GM23338 (cell line): Measurements from ENCODE around the gene SHROOM2. TPM values are rescaled to one million over a fixed set of nuclear protein-coding genes. Genes with fewer than 3 reads are reported as not detected.

ENCODE experiments used
- ATAC-seq: fragments of 200-7000 bp; cut with Tn5 transposase; 3 replicates; pipeline ENCODE4 v1.9.1; 2020
- DNase-seq: peaks from one replicate; pipeline ENCODE4 v3.0.0-alpha.2; 2015; ENCODE audit warnings: low spot score
- H2AFZ ChIP-seq: fragments of 200-600 bp; sonication (generic); 2 replicates; pipeline ENCODE4 v1.8.0; 2016; ENCODE audit warnings: antibody characterized with exemption, mild to moderate bottlenecking, moderate library complexity
- H3F3A ChIP-seq: fragments of 200-600 bp; sonication (generic); replicated peaks from 2 replicates; pipeline ENCODE4 v1.8.0; 2017; ENCODE audit warnings: antibody characterized with exemption, mixed run types, low read depth
- H3K27ac ChIP-seq: fragments of 200-600 bp; sonication (generic); 2 replicates; pipeline ENCODE4 v1.6.1; 2016; ENCODE audit warnings: low read depth
- H3K27me3 ChIP-seq: fragments of 200-600 bp; sonication (generic); 2 replicates; pipeline ENCODE4 v1.8.0; 2016; ENCODE audit warnings: mild to moderate bottlenecking, mixed run types, moderate library complexity; ENCODE audit not compliant: insufficient read depth
- H3K36me3 ChIP-seq: fragments of 200-600 bp; sonication (generic); 2 replicates; pipeline ENCODE4 v1.8.0; 2016; ENCODE audit warnings: mild to moderate bottlenecking; ENCODE audit not compliant: insufficient read depth
- H3K4me1 ChIP-seq: fragments of 200-600 bp; sonication (generic); 2 replicates; pipeline ENCODE4 v1.8.0; 2016; ENCODE audit warnings: mild to moderate bottlenecking, moderate library complexity; ENCODE audit not compliant: insufficient read depth
- H3K4me2 ChIP-seq: fragments of 200-600 bp; sonication (generic); 2 replicates; pipeline ENCODE4 v1.7.1; 2017; ENCODE audit warnings: mixed run types
- H3K4me3 ChIP-seq: fragments of 200-600 bp; sonication (generic); 2 replicates; pipeline ENCODE4 v1.6.1; 2016; ENCODE audit warnings: mixed run types
- H3K79me2 ChIP-seq: fragments of 200-600 bp; sonication (generic); replicated peaks from 2 replicates; pipeline ENCODE4 v1.8.0; 2017; ENCODE audit warnings: mild to moderate bottlenecking; ENCODE audit not compliant: insufficient read depth
- H3K9me2 ChIP-seq: fragments of 200-600 bp; sonication (generic); 2 replicates; pipeline ENCODE4 v1.8.0; 2017; ENCODE audit not compliant: insufficient read depth
- H4K20me1 ChIP-seq: fragments of 200-600 bp; sonication (generic); replicated peaks from 2 replicates; pipeline ENCODE4 v1.8.0; 2017; ENCODE audit warnings: mild to moderate bottlenecking; ENCODE audit not compliant: insufficient read depth
- H3K27ac Mint-ChIP-seq: 2 replicates; pipeline ENCODE4 v1.8.0; 2020; ENCODE audit warnings: inconsistent platforms, mild to moderate bottlenecking, moderate library complexity, mixed read lengths
- H3K27me3 Mint-ChIP-seq: 3 replicates; pipeline ENCODE4 v1.8.0; 2022; ENCODE audit warnings: low read depth, mild to moderate bottlenecking, moderate library complexity, mixed read lengths, inconsistent platforms; ENCODE audit not compliant: insufficient read depth, poor library complexity
- H3K36me3 Mint-ChIP-seq: 3 replicates; pipeline ENCODE4 v1.8.0; 2021; ENCODE audit warnings: low read depth, mild to moderate bottlenecking, inconsistent platforms, moderate library complexity, mixed read lengths
- H3K4me1 Mint-ChIP-seq: 3 replicates; pipeline ENCODE4 v1.8.0; 2020; ENCODE audit warnings: mild to moderate bottlenecking, inconsistent platforms, mixed read lengths
- H3K4me3 Mint-ChIP-seq: 3 replicates; pipeline ENCODE4 v1.8.0; 2021; ENCODE audit warnings: moderate library complexity, mild to moderate bottlenecking, inconsistent platforms, mixed read lengths
- H3K9me3 Mint-ChIP-seq: 3 replicates; pipeline ENCODE4 v1.8.0; 2020; ENCODE audit warnings: moderate library complexity, mild to moderate bottlenecking, inconsistent platforms, mixed read lengths
- CTCF ChIP-seq, 2 experiments: fragments of 200-600 bp in 1 of 2; sonication (generic) in 1 of 2; conservative IDR thresholded peaks; 2 replicates each; pipeline versions ENCODE4 v1.5.1 to v1.6.1; 2016 to 2017; ENCODE audit warnings: antibody characterized with exemption in 2 of 2, low read depth in 2 of 2, mild to moderate bottlenecking in 2 of 2, moderate library complexity in 1 of 2
- NANOG ChIP-seq: IDR thresholded peaks from 2 replicates; pipeline ENCODE4 v1.6.1; 2016; ENCODE audit warnings: antibody characterized with exemption, borderline replicate concordance
- REST ChIP-seq: IDR thresholded peaks from one replicate; pipeline ENCODE4 v1.6.1; 2018; ENCODE audit warnings: antibody characterized with exemption; ENCODE audit not compliant: unreplicated experiment
- STAT1 ChIP-seq: IDR thresholded peaks from one replicate; pipeline ENCODE4 v1.6.1; 2016; ENCODE audit warnings: antibody characterized with exemption; ENCODE audit not compliant: unreplicated experiment
- ZNF331 ChIP-seq: fragments of 250-450 bp; sonication (Bioruptor Pico); IDR thresholded peaks from 2 replicates; pipeline ENCODE4 v1.5.0; 2020; ENCODE audit warnings: low read depth, mild to moderate bottlenecking, moderate library complexity
- ZNF462 ChIP-seq: fragments of 250-450 bp; sonication (Bioruptor Pico); IDR thresholded peaks from 2 replicates; pipeline ENCODE4 v1.5.0; 2020; ENCODE audit warnings: mild to moderate bottlenecking, moderate library complexity
- polyA plus RNA-seq: library from polyadenylated mRNA; unstranded; fragments of >200 nt; fragmentation: Nextera tagmentation; extraction: Ambion mirVana; gene quantifications from 2 replicates; pipeline ENCODE4 v1.2.1, GENCODE V29; 2016
- total RNA-seq: library from RNA; depleted of rRNA; stranded (reverse); fragments of >200 nt; shearing (Covaris generic); gene quantifications from 2 replicates; pipeline ENCODE4 v1.2.3, GENCODE V29; 2014

SHROOM2 gene
- total and polyA plus RNA-seq, 2 experiments from 2014 or later: 3.5 to 15.8 TPM

- no peaks in the 10 kb centered on the region for H3K36me3 ChIP-seq
- H4K20me1 ChIP-seq: no peaks in the 10 kb centered on the region
- H3K4me2 ChIP-seq: no peak overlapping the region
- DNase-seq (no peak), ATAC-seq (no peak)
- Mint-ChIP-seq H3K27me3 (peaks cover 2% of the 10 kb centered on the region), H3K36me3 (peaks cover 2% of the 10 kb centered on the region; the same call in 1 of the 3 replicates), H3K4me1 (peaks cover 38% of the 10 kb centered on the region), H3K9me3 (no peaks in the 10 kb centered on the region), H3K4me3 (no peak overlapping the region), H3K27ac (no peak overlapping the region)
- H3K4me1 ChIP-seq: peaks cover 11% of the 10 kb centered on the region; the same call in 1 of the 2 replicates
- H3F3A ChIP-seq: no peaks in the 10 kb centered on the region
- H3K27ac ChIP-seq: no peak overlapping the region
- H2AFZ ChIP-seq: no peak overlapping the region
- H3K79me2 ChIP-seq: peaks cover 13% of the 10 kb centered on the region; the same call in 1 of the 2 replicates
- no peak overlapping the region for H3K4me3 ChIP-seq
- H3K9me2 ChIP-seq: no peaks in the 10 kb centered on the region
- H3K27me3 ChIP-seq: no peaks in the 10 kb centered on the region
- TF ChIP-seq STAT1 (no peak), NANOG (no peak), REST (no peak), ZNF331 (no peak), CTCF (conservative IDR thresholded peaks at IDR 0.05; ENCODE audit: low read depth in 2 of 2) (no peak), ZNF462 (CRISPR knock-in tag) (no peak)
Observed at GRCh38 chrX:9851890-9852289, 65.7 kb downstream of the SHROOM2 start.
